ENCODE measurements around the gene CERS5.

The CERS5 gene

GRCh38 chr12:50186681-50187080, 19.5 kb upstream of the CERS5 start:
- no peak for DNase-seq (ENCODE audit: low spot score)
- no peak for TF ChIP-seq CTCF (IDR thresholded peaks at IDR 0.05; ENCODE audit: extremely low read depth, missing control alignments)

GRCh38 chr12:50185970-50186663, 18.9 kb upstream of the CERS5 start:
- no peak for TF ChIP-seq CTCF (IDR thresholded peaks at IDR 0.05; ENCODE audit: extremely low read depth, missing control alignments)
- no peak for DNase-seq (ENCODE audit: low spot score)

- no peak for DNase-seq (ENCODE audit: low spot score)
- TF ChIP-seq CTCF (IDR thresholded peaks at IDR 0.05; ENCODE audit: extremely low read depth, missing control alignments): no peak
These were observed 18.2 kb upstream of the CERS5 start for GRCh38 chr12:50185301-50185895.

- no peak for TF ChIP-seq CTCF (IDR thresholded peaks at IDR 0.05; ENCODE audit: extremely low read depth, missing control alignments)
- DNase-seq (ENCODE audit: low spot score): no peak
These were observed 17.1 kb upstream of the CERS5 start for GRCh38 chr12:50184261-50184660.

- TF ChIP-seq CTCF (IDR thresholded peaks at IDR 0.05; ENCODE audit: extremely low read depth, missing control alignments): no peak
- no peak for DNase-seq (ENCODE audit: low spot score)
These were observed 15.3 kb upstream of the CERS5 start for GRCh38 chr12:50182461-50182860.

- no peak for DNase-seq (ENCODE audit: low spot score)
- no peak for TF ChIP-seq CTCF (IDR thresholded peaks at IDR 0.05; ENCODE audit: extremely low read depth, missing control alignments)
These were observed 14.5 kb upstream of the CERS5 start for GRCh38 chr12:50181691-50182090.

GRCh38 chr12:50175716-50176026, 8.5 kb upstream of the CERS5 start:
- DNase-seq (ENCODE audit: low spot score): no peak
- TF ChIP-seq CTCF (IDR thresholded peaks at IDR 0.05; ENCODE audit: extremely low read depth, missing control alignments): no peak
